AG09309 (cell line): ENCODE data around the gene SRCAP.

ENCODE experiments used
- DNase-seq: peaks from one replicate; pipeline ENCODE4 v3.0.0-alpha.2; 2010; ENCODE audit warnings: low read depth
- H3K4me3 ChIP-seq: 2 replicates; pipeline ENCODE4 v1.5.1; 2011; ENCODE audit warnings: mild to moderate bottlenecking, low read depth, low read length, moderate library complexity; ENCODE audit not compliant: control insufficient read depth
- CTCF ChIP-seq: IDR thresholded peaks from 2 replicates; pipeline ENCODE4 v1.5.1; 2011; ENCODE audit warnings: mild to moderate bottlenecking, low read depth, low read length, inconsistent platforms; ENCODE audit not compliant: insufficient read depth, control insufficient read depth; ENCODE audit errors: missing control alignments

The SRCAP gene

GRCh38 chr16:30779596-30779995 is 80.6 kb downstream of the SRCAP start:
- no peak for TF ChIP-seq CTCF
- no peak for DNase-seq
- no peak overlapping the region for H3K4me3 ChIP-seq

- TF ChIP-seq CTCF, result no peak
- no peak for DNase-seq
- H3K4me3 ChIP-seq, result no peak overlapping the region
Observed at GRCh38 chr16:30780021-30780420, 81.0 kb downstream of the SRCAP start.

- no peak for DNase-seq
- H3K4me3 ChIP-seq, result no peak overlapping the region
- TF ChIP-seq CTCF, result no peak
Observed at GRCh38 chr16:30780549-30780948, 81.6 kb downstream of the SRCAP start.

DNA sequence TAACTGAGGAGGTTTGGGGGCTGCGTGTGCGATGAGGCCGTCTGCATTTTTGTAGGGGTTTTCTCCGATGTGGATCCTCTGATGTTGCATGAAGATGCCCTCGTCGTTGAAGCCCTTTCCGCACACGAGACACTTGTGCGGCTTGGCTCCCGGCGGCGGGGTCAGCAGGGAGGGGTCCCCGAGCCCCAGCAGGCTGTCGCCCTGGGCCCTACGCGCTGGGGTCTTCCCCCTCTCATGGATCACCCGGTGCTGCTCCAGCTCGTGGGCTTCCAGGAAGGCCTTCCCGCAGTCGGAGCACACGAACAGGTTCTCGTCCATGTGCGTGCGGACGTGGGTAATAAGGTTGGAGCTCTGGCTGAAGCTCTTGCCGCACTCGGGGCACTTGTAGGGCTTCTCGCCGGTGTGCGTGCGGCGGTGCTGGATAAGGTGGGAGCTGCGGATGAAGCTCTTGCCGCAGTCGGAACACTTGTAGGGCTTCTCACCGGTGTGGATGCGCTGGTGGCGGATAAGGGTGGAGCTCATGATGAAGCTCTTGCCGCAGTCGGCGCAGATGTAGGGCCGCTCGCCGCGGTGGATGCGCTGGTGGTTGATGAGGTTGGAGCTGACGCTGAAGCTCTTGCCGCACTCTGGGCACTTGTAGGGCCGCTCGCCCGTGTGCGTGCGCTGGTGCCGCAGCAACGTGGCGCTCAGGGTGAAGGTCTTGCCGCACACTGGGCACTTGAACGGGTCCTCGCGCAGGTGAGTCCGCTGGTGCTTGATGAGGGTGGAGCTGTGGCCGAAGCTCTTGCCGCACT is 83.7 kb downstream of the SRCAP start:
- H3K4me3 ChIP-seq, result no peak overlapping the region
- DNase-seq, result no peak
- TF ChIP-seq CTCF, result no peak

DNA sequence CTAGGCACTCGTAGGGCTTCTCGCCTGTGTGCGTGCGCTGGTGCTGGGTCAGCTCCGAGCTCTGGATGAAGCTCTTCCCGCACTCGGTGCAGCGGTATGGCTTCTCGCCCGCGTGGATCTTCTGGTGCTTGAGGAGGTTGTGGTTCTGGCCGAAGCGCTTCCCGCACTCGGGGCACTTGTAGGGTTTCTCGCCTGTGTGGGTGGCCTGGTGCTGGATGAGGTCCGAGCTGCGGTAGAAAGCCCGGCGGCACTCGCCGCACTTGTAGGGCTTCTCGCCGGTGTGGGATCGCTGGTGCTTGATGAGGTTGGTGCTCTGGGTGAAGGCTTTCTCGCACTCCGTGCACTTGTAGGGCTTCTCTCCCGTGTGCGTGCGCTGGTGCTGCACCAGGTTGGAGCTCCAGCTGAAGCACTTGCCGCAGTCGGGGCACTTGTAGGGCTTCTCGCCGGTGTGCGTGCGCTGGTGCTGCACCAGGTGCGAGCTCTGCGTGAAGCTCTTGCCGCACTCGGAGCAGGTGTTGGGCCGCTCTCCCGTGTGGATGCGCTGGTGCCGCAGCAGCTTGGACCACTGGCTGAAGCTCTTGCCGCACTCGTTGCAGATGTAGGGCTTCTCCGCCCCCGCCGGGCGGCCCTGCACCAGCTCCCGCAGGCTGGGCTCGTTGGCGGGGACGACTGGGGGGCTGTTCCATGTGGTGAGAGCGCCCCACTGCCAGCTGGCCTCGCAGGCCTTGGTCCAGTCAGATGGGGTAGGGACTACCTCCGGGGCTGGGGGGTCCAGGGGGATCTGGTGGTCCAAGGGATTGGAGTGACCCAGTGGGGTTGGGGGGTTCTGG is 84.5 kb downstream of the SRCAP start:
- no peak for TF ChIP-seq CTCF
- no peak for DNase-seq
- H3K4me3 ChIP-seq, result no peak overlapping the region

DNA sequence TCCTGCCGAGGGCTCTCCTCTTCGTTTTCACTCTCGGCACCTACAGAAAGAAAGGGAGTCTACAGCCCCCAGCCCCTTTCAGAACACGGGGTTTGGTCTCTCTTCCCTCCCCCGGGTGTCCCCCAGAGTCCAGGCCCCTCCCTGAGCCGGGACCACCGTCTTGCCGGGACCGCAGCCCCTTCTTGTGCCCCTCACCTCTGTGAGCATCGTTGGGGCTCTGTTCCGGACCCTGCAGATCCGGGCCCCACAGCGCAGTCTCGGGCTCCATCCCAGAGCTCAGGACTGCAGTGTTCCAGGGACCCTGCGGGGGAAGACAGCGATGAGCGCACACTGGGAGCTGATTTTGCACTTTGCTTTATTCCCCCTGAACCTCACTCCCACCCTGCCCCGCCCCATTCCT is 85.2 kb downstream of the SRCAP start:
- no peak overlapping the region for H3K4me3 ChIP-seq
- no peak for TF ChIP-seq CTCF
- DNase-seq, result no peak
